ENCODE measurements around the gene HES1.

HES1 gene

GRCh38 chr3:194132465-194133286 lies 3.3 kb upstream of the HES1 start:
- no peak for DNase-seq (ENCODE audit: low read depth, low spot score)
- in situ Hi-C loops (cut with HindIII; ENCODE audit: low sequenced_read_pairs) = no loop called here
- H3K4me3 ChIP-seq (ENCODE audit: low read depth, low read length) = no peak overlapping the region
- TF ChIP-seq CTCF (IDR thresholded peaks at IDR 0.05; ENCODE audit: low read depth, low read length) = no peak

DNA sequence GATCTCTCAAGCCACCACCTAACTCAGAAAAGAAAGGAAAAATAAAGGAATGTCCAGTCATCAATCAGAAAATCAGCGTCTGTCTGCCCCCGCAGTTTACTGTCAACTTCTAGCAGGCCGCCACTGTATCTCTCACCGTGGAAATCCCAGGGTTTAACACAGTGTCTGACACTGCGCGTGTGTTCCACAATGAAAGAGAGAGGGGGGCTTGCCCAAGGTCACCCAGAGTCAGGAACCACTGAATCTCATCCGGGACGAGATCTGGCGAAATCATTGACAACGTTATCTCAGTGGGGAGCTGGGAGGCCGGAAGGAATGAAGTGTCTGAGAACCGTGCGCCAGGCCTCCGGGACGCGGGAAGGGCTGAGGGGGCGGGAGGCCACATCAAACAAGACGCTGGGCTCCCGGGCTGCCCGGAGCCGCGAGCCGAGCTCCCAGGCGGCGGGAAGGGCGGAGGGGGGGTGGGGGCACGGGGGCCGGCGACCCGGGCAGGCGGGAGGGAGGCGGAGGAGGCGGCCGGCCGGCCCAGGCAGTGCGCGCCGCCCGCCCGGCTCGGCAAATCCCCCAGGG lies 2.2 kb upstream of the HES1 start:
- no peak overlapping the region for H3K4me3 ChIP-seq (ENCODE audit: low read depth, low read length)
- TF ChIP-seq CTCF (IDR thresholded peaks at IDR 0.05; ENCODE audit: low read depth, low read length) = no peak
- in situ Hi-C loops (cut with HindIII; ENCODE audit: low sequenced_read_pairs) = no loop called here
- DNase-seq (ENCODE audit: low read depth, low spot score) = peak; percentile 76

DNA sequence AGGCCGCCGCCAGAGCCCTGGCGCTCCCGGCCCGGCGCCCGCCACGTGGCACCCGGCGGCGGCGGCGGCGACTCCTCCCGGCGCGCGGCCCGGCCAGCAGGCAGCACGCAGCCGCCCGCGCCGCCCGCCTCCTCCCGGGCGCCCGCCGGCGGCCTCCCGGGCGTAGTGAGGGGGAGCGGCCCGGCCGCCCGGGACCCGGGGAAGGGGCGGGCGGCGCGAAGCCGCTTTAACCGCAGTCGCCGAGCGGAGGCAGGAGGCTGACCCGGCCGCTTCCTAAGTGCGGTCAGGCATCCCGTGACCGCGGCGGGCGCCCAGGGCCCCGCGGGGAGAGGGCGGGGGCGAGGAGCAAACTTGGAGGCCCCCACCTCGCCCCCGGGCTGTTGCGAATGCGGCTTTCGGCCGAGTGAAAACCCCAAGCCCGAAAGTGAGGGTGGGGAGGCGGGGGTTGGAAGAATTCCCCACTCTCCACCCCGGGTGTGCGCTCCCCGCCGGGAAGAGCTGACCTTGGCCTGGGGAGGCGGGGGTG lies 1.7 kb upstream of the HES1 start:
- no peak for DNase-seq (ENCODE audit: low read depth, low spot score)
- H3K4me3 ChIP-seq (ENCODE audit: low read depth, low read length) = peak overlapping the region; percentile 44
- no peak for TF ChIP-seq CTCF (IDR thresholded peaks at IDR 0.05; ENCODE audit: low read depth, low read length)
- in situ Hi-C loops (cut with HindIII; ENCODE audit: low sequenced_read_pairs) = no loop called here

DNA sequence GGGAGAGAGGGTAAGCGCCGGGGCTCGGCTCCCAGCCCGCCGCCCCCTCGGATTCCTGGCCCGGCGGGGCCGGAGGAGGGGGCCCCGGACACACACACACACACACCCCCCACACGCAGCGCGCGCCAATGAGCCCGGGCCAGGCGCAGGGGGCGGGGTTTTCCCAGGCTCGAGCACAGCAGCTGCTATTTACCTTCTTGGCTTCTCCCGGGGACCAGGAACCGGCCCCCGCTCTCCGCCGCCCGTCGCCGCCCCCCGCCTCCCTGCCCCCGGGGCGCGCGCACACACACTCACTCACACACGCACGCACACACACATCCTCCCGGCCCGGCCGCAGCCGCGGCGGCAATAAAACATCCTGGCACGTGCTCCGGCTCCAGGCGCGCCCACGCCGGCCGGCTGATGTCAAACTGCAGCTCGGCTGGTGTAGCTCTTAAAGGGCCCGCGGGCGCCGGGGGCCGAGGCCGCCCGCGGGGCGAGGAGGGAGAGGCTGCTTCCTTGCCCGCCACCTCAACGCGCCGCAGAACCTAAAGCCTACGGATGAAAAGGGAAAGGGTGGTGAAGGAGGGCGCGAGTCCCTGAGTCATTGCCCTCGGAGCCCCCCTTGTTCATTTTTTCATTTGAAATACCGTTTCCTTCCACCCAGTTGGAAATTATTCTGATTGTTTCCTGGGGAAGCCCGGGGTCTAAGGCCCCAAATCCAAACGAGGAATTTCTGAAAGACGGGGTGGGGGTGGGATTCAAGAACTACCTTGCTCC lies 1.0 kb upstream of the HES1 start:
- no peak for TF ChIP-seq CTCF (IDR thresholded peaks at IDR 0.05; ENCODE audit: low read depth, low read length)
- H3K4me3 ChIP-seq (ENCODE audit: low read depth, low read length) = peak overlapping the region; percentile 44
- DNase-seq (ENCODE audit: low read depth, low spot score) = peak; percentile 98
- in situ Hi-C loops (cut with HindIII; ENCODE audit: low sequenced_read_pairs) = no loop called here

GRCh38 chr3:194135516-194135805 lies 487 bp upstream of the HES1 start:
- no peak for DNase-seq (ENCODE audit: low read depth, low spot score)
- H3K4me3 ChIP-seq (ENCODE audit: low read depth, low read length) = peak overlapping the region; percentile 44
- in situ Hi-C loops (cut with HindIII; ENCODE audit: low sequenced_read_pairs) = no loop called here
- TF ChIP-seq CTCF (IDR thresholded peaks at IDR 0.05; ENCODE audit: low read depth, low read length) = no peak

DNA sequence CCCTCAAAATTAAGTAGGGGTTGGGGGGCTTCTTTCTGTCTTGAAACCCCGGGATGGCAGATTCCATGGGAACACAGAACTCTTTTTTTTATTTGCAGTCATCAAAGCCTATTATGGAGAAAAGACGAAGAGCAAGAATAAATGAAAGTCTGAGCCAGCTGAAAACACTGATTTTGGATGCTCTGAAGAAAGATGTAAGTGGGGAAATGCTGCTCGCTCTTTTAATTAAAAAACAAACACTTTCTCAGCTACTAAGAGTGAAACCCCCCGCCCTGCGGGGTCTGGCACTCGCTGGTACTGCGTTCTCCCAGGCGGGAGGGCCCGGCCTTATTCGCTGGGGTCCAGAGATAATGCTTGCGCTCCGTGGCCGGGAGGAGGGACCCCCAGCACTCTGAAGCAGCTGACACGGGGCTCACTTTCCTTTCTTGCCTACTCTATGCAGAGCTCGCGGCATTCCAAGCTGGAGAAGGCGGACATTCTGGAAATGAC lies 615 bp downstream of the HES1 start:
- in situ Hi-C loops (cut with HindIII; ENCODE audit: low sequenced_read_pairs) = no loop called here
- TF ChIP-seq CTCF (IDR thresholded peaks at IDR 0.05; ENCODE audit: low read depth, low read length) = no peak
- peak; percentile 52 for DNase-seq (ENCODE audit: low read depth, low spot score)
- H3K4me3 ChIP-seq (ENCODE audit: low read depth, low read length) = peak overlapping the region; percentile 60
